Measurements from ENCODE around the gene RNU6-8.

Gene RNU6-8

DNA sequence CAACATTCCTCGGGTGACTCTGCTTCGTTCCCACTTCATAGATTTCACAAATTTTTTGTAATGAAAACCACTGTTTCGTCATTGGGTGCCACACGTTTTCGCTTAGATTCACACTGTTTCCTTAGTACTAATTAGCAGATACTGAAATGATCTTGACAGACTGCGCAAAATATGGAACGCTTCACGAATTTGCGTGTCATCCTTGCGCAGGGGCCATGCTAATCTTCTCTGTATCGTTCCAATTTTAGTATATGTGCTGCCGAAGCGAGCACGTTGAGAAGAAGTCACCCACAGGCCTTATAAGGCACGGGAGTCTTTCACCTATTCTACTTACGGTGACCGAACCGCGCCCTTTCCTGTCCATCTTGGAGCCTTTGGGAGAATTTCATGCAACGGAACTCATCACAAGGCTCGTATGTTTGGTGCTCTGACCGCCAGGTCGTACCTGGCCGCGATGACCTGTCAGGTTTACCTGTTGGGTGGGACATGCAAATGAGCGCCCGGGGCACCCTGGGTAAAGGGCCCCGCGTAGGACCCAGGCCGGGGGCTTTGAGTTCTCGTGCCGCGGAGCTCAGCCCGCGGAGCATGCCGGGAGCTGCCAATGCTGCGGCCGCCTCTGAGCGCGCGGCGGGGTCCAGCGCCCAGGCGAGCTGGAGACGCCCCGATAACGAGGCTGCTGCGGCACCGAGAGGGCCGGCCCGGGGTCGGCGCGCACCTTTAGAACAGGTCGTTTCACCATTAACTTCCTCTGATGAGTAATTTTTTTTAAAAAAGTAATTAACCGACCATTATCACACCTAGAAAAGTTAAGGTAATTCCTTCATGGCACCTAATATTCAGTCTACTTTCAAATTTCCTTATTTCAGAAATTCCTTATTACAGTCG, at the start of gene RNU6-8:
Gene RNU6-8 (minus strand): TSS at position 272 of the 885 bp plus-strand sequence.
- DNase-seq (ENCODE audit: low read depth in 1 of 2, low spot score in 1 of 2) = peak; percentile 75 to 77

DNA sequence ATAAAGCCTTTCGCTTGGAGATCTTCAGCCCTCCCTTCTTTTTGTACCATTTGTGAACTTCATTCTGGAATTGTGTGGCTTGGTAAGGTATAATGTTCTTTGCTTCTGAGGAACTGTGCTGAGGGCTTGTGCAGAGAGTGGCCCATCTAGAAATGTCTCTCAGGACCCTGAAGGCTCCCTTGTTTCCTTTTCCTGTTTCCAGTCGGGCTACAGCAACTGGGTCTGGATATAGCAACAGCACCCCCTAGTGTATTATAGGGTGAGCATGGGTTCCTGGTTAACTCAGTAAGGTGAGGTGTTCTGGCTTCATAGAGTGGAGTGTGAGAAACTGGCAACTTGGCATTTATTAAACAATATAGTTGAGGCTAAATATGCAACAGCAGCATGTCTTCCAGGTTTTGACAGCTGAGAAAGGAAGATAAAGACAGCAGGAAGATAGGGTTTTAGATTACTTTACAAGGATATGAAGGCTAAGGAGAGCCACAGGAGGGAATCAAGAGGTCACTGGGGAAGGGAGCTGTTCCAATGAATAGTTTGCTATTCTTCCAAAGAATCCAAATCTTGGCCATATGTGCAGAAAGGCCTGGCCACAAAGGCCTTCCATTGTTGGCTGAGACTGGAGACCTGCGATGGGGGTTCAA, 49.1 kb upstream of the RNU6-8 start:
- peak in 1 of 2 donors; percentile 17 for DNase-seq (ENCODE audit: low read depth in 1 of 2, low spot score in 1 of 2)

DNA sequence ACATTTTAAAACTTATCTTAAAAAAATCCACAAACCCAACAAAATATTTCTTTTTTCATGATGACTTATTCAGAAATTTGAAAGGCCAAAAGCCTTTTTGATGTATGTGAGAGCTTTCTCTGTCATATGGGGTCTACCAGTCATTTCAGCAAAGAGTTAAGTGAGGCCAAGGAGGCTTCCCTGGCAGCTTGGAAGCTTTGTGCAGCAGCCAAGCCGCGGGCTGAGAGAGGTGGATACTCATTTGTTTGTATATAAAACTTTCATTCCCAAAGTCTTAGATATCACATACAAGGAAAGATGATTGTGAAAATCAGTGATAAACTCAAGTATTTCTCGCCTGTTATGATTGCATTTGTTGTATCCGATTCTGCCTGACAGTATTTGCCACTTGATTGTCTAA, 48.5 kb upstream of the RNU6-8 start:
- no peak for DNase-seq (ENCODE audit: low read depth in 1 of 2, low spot score in 1 of 2)

DNA sequence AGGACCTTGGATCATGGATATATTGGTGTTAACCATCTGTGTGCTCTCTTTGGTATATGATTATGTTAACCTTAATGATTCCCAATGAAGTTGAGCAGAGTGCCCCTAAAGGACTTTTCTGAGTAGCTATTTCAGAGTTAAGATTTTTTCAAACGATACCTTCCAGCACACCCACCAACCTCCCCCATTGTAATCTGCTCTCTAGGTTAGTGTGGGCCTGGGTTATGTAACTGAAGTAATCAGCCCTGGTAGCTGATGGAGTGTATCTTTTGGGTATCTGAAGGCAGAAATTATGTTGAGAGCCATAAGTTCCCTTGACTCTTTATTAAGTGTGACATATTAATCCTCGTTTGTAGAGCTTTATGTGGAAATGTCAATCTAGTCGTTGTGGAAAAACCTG, 47.6 kb upstream of the RNU6-8 start:
- no peak for DNase-seq (ENCODE audit: low read depth in 1 of 2, low spot score in 1 of 2)

DNA sequence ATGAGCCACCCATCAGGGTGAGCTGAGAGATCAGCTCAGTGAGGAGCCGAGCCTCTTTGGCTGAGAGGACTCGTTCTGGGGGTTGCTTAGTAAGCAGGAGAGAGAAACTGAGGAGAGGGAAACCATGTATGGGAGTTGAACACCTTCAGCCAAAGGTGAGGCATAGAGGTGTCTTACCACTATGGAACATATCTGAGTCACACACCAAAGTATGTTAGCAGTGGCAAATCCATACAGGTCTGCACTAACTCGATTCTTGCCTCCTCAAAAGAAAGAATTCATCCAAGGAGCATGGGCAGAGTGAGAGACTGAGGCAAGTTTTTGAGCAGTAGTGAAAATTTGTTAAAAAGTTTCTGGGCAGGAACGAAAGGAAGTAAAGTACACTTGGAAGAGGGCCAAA, 46.7 kb upstream of the RNU6-8 start:
- DNase-seq (ENCODE audit: low read depth in 1 of 2, low spot score in 1 of 2) = no peak

DNA sequence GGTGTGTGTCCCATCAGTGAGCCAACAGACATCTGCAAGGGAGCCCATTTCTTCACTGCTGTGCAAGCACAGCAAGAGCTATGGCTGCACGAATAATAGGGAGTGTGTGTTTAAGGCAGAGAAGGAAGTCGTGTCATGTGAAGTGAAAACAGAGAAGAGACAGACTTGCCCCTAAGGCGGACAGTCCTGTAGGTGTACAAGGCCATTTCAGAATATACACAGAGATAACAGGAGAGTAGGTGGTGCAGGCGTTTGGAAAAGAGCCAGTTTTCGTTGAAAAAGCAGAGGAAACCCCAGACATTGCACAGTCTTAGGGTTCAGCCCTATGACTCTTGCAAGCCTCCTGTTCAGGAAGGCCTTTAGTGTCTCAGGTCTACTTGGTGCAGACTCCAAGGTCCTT, 46.3 kb upstream of the RNU6-8 start:
- DNase-seq (ENCODE audit: low read depth in 1 of 2, low spot score in 1 of 2) = no peak

DNA sequence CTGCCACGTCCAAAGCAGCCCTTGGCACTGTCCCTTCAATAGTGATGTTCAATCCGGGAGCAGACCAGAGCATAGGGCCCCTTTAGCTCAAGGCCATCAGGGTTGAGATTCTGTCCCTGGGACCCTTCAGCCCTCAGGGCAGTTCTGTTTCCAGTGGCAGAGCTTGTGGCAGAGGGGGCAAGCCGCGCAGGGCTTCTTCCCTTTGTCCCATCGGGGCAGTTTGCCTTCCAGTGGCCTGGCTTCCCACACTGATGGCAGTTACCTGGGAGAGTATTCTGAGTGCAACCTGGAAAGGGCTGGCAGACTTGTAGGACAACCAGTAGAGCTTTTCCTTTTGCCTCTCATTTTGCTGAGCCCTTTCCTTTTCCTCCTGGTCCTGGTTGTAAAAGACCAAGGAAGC, 43.7 kb upstream of the RNU6-8 start:
- no peak for DNase-seq (ENCODE audit: low read depth in 1 of 2, low spot score in 1 of 2)

DNA sequence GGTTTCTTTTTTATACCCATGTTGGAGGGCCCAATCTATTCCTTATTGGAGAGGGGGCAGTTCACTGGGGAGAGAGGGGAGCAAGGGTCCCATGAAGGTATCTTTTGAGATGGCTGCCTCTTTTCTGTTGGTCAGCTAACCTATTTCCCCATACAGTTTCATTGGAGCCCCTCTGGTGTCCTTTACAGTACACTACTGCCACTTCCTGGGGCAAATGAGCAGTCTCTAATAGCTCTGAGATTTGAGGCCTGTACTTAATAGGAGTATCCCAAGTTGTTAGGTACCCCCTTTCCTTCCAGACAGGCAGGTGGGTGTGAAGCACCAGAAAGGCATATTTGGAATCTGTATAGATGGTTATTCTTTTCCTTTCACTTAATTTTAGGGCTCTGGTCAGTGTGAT, 41.3 kb upstream of the RNU6-8 start:
- no peak for DNase-seq (ENCODE audit: low read depth in 1 of 2, low spot score in 1 of 2)

DNA sequence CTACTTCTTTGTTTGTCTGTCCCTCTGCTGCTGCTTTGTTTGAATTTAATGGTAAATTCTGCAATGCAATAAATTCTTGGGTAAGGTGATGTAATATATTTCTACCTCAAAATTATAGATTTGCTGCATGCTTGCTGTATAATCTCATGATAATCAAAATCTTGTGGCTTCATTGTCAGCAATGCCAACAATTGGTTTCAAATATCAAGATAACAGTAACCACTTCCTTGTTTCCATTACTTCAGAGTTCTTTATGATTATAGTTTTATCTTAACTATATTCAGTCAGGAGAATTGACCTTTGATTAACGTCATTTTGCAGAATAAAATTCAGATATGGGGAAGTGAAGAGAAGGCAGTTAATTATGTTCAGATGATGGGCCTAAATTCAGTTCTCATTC, 30.2 kb upstream of the RNU6-8 start:
- DNase-seq (ENCODE audit: low read depth in 1 of 2, low spot score in 1 of 2) = no peak

DNA sequence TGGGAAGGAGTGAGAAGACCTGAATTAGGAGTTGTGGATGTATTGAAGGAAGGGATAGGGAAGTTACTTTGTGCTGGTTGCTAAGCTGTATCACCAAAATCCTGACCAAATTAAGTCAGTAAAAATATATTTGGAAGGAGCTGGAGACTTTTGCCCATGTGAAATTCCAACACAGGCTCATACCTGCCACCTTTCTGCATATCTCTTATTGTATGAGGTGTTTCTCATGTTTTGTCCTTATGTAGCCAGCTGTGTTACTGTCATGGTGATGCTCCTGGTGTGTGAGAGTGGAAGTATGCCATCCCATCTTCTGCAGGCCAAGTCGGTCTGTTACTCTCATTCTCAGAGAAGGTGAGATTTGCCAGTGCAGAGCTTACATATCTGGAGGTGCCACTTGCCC, 29.4 kb upstream of the RNU6-8 start:
- DNase-seq (ENCODE audit: low read depth in 1 of 2, low spot score in 1 of 2) = no peak

DNA sequence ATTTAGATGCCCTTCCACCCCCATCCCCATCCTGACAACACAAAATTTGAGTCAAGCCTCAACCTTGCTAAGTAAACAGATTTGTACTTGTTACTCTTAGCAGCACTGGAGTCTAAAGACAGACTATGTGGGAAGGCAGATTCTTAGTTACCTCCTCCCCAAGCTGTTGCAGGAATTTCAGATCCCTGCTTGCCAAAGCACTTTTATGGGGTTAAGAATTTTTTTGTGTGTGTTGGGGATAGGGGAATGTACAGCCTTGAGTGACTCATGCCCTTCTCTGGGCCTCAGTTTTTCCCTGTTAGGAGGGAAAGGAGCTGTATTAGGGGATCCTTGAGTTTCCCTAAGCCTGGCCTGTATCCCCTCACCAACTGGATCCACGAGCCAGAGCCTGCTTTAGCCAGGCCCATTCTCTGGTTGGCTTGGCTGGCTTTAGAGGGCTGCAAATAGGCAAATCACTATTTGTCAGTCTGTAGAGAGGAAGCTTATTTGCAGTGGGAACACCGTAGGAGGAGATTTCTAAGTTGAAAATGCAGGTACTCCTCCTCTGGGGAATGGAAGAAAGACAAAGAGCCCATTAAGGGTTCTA, 27.7 kb upstream of the RNU6-8 start:
- DNase-seq (ENCODE audit: low read depth in 1 of 2, low spot score in 1 of 2) = no peak

DNA sequence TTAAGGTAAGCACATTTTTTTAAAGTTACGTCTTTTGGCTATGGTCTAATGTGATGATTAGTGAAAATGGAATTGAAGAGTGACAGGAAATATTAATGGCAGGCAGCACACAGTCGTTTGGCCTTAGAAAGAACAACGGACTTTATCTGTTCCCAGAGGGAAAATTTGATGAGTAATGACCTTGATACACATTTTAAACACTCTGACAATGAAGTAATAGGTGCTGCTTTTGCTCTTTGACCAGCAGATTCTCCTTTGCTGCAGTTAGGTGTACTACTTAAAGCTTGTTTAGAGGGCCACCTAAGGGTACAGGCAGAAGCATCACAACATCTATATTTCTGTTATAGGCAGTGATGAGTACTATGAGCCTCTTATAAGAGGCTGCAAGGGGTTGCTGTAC, 27.1 kb upstream of the RNU6-8 start:
- DNase-seq (ENCODE audit: low read depth in 1 of 2, low spot score in 1 of 2) = no peak

DNA sequence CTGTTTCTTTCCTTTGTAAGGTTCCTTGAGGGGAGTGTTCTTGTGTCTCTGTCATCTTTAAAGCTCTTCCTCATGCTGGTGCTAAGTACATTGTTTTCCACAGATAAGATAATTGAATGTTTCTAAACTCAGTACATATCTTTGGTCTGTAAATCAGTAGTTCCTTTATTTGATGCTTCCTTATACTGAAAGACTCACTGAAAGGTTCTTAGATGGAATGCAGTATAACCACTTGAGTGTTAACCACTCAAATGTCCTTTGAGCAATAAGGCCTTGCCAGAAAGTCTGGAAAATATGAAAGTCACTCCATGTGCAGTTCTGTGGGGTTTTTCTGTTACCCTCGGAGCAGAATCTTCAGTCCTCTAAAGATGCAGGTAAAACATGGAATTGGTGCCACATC, 23.0 kb upstream of the RNU6-8 start:
- no peak for DNase-seq (ENCODE audit: low read depth in 1 of 2, low spot score in 1 of 2)

DNA sequence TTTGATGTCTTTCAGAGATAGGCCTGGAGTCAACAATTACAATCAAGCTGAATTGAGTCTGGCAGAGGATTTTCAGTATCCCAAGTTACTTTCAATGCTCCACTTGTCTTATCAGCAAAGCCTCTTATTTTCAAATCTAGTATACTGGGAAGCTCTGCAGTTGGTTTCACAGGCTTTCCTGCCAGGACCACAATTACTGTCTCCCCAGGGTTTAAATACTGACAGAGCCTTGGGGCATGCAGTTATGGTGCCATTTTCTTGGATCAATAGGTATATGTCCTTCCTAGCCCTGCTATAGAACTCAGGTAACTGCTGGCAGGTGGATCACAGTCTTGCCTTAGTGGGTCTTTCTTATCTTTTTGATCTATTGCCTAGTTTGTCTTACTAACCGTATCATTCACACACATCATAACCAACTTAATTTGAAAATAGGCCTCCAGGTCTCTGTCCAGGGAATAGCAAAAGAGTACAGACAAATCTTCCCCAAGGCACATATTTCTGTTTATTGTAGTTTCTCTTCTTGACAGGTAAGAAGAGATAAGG, 22.4 kb upstream of the RNU6-8 start:
- DNase-seq (ENCODE audit: low read depth in 1 of 2, low spot score in 1 of 2) = no peak

DNA sequence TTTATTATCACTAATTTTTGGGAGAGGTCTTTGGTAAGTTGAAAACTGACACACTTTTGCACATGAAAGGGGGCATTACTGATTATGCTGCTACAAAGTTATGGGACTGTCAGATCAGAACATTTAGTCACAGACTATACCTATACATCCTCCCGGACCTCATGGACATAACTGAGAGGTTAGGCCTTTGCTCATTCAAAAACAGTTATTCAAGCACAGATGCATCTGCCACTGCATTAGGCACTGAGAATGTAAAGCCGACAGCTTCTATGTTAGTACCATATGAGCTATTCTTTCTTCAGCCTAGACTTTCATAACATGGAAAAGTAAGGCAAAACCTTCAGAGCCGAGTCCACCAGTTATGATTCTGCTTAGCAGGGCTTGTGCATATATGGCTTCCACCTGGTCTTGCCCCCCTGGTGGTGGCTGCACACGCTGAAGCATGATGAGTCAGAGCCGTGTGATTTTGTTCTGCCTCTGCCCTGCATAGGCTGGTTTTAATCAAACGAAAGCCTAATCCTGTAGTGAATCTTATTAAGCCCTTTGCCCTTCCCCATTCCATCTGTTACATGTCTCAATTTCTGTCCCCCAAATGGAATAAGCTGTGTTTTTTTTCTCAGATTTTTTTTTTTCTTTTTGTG, 21.8 kb upstream of the RNU6-8 start:
- DNase-seq (ENCODE audit: low read depth in 1 of 2, low spot score in 1 of 2) = no peak

DNA sequence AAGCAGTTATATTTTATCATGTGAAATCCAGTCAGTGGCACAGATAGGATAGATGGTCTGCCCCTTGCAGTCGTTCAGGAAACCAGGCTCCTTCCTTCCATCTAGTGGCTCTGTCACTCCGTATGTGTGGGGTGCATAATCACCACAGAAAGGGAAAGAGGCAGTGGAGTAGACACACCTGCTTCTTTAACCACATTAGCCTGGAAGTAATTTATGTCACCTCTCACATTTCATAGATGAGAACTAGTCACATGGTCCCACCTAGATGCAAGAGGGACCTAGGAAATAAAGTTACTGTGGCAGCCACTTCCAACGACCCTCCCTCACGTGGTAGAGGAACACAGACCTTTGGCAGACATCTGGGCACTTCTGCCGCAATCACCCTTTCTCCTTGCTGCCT, 14.2 kb upstream of the RNU6-8 start:
- no peak for DNase-seq (ENCODE audit: low read depth in 1 of 2, low spot score in 1 of 2)

DNA sequence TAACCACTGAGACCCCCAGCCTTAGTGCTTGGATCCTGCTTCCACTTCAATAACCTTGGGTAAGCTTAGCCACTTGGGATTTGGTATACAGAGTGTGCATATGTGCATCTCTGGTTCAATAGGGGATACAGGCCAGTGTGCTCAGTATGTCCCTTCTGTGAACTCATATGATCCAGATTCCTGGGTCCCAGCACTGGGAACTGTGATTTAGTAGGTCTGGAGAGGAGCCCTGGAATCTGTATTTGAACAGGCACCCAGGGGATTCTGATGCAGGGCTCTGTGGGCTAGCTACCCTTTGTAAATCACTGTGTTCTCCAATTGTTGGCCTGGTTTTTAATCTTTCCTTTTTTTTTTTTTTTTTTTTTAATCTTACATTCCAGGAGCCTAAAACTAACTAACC, 9.8 kb upstream of the RNU6-8 start:
- no peak for DNase-seq (ENCODE audit: low read depth in 1 of 2, low spot score in 1 of 2)

DNA sequence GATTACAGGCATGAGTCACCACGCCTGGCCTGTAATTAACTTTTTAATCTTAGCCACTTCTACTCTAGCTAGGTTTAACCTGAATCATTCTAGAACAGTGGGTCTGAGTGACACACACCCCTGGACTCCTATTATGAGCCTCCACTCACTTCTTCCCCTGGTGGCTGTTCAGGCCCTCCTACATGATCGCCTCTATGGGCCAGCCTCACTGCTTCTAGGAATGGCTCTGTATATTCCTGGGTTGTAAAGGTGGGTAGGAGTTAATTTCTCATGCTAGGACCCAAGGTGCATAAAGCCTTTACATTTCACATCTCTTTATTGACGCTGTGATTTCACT, 8.0 kb upstream of the RNU6-8 start:
- no peak for DNase-seq (ENCODE audit: low read depth in 1 of 2, low spot score in 1 of 2)

DNA sequence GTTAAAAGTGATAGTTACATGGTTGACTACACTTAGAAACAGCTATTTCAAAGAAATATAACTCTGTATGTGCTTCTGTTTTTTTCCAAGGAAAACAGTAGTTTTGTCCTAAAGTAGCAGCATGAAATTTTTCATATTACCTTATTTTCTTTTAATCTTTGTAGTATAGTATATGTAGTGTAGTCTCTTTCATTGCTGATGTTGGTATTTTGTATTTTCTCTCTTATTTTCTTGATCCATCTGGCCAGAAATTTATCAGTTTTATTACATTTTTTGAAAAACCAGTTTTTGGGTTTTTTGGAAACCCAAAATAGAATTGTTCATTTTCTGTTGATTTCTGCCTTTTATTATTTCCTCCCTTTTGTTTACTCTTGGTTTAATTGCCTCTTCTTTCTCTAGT, 6.4 kb upstream of the RNU6-8 start:
- no peak for DNase-seq (ENCODE audit: low read depth in 1 of 2, low spot score in 1 of 2)

DNA sequence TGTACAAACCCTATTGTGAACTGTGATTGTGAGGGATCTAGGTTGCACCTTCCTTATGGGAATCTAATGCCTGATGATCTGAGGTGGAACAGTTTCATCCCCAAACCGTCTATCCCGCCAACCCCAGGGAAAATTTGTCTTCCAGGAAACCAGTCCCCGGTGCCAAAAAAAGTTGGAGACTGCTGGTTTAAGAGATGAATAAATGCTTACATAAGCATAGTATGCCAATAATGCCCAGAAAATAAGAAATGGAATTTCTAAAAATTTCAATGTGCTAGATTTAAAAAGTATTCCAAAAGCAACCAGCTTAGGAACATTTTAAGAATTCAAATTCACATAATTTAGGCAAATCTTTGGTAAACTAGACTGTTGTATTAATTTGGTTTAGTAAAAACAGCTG, 5.4 kb upstream of the RNU6-8 start:
- no peak for DNase-seq (ENCODE audit: low read depth in 1 of 2, low spot score in 1 of 2)

DNA sequence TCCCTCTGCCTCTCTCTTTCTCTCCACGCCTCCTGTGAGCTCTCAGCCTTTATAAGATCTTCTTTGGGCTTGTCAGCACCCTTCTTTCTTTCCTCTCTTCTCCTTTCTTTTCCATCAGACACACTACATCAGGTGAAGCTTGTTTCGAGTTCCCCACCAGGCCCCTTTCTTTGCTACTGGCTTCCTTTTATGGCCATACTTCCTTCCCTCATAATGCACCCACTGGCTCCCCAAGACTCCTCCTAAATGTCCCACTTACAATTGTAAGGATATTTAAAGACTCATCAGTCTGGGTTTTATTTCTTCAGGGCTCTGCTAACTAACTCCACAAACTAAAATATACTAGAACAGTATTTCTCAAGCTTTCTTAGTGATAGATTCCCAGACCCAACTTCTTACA, 3.5 kb upstream of the RNU6-8 start:
- DNase-seq (ENCODE audit: low read depth in 1 of 2, low spot score in 1 of 2) = no peak

DNA sequence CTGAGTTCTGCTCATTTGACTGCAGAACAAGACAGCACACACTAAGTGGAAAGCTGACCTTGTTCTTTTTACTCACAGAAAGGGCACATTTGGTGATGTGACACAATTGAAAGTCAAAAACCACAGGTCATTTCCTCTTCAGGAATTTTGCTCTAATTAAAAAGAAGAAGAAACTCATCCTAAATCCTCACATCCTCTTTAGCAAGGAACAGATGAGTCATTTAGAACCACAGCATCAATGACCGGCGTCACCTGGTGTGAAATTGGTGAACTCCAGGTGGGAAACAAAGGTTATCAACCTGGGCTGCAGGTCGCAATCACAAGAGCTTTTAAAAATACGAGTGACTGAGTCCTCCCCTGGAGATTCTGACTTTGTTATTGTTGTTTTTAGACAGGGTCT, 2.9 kb upstream of the RNU6-8 start:
- DNase-seq (ENCODE audit: low read depth in 1 of 2, low spot score in 1 of 2) = no peak
